NOMO-1 treated with dmso at 0.1 percent for 144 hours (cell line): ENCODE results near the gene CATSPER2.
"Not testable (repeated sequence)": the region's sequence is repeated elsewhere in the genome, so short reads cannot be mapped to it uniquely, and the experiment has no call there.

Experiments
- DNase-seq: peaks from one replicate; lab custom pipeline; 2025; ENCODE audit not compliant: unreplicated experiment; lab: John Stamatoyannopoulos, UW

The CATSPER2 gene

DNA sequence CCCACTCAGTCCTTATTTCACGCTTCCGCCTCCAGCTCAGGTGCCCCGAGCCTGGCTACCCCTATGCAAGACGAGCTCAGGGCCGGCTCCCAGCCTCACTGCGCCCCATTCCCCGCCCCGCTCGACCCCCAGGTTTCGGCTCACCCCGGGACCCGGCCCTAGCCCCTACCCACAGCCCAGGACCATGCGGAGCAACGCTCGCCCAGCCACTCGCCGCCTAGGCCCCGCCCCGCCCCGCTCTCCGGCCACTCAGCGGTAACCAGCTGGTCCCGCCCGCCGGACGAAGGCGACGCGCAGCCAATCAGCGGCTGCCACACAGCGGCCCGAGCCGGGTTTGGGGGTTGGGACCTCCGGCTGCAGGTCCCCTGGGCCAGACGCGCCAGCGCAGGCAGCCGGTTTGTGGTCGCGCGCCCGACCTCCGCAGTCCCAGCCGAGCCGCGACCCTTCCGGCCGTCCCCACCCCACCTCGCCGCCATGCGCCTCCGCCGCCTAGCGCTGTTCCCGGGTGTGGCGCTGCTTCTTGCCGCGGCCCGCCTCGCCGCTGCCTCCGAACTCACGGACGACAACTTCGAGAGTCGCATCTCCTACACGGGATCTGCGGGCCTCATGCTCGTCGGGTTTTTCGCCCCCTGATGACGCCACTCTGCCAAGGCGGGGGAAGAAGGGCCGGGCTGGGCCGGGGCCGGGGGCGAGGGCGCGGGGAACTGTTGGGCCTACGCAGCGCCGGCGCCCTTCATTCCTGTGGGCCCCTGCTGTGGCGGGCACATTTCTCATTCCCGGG is at the start of gene CATSPER2:
Gene CATSPER2 (minus strand): TSS at position 196 of the 781 bp plus-strand sequence. CDS start 783 bp downstream, outside the sequence.
- no peak for DNase-seq

DNA sequence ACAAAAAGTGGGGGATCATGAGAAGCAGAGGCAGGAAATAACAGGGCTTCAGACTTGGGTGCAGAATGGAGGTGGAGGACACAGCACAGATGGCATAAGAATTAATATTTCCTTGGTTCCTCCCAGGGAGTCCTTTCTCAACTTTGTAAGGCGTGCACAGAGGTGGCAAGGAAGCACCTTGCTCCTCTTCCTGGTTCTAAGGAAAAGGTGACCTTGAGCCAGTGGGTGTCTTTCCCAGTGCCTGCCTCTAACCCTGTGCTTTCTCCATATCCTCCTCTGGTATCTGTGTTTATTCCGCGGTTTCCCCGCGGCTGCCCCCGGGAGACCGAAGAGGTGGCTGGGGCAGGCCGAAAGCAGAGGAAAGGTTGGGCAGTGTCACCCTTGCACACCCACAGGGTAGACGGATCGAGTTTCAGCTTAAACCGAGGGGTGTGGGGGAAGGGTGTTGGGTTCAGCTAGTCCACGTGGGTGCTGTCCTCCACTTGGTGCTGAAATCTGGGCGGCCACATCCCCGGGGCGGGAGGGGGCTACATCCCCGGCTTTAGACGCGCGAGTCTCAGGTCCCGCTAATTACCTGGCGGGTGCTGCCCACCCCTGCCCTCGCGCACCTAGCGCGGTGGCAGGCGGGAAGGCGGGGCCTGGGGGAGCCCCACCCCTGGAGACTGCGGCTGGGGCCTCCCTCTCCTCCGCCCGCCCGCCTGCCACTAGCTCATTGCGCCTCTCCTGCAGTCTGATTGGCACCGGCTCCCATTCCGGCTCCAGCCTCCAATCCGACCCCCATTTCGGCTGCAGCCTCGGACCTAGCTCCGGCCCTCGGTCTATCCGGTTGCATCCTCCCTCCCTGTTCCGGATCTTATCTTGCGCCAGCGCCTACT is 44.7 kb upstream of the CATSPER2 start, which contains the start of gene CKMT1A:
Gene CKMT1A (plus strand): TSS at position 712 of the 875 bp plus-strand sequence. CDS start 192 bp downstream, outside the sequence.
- not testable (repeated sequence) for DNase-seq

DNA sequence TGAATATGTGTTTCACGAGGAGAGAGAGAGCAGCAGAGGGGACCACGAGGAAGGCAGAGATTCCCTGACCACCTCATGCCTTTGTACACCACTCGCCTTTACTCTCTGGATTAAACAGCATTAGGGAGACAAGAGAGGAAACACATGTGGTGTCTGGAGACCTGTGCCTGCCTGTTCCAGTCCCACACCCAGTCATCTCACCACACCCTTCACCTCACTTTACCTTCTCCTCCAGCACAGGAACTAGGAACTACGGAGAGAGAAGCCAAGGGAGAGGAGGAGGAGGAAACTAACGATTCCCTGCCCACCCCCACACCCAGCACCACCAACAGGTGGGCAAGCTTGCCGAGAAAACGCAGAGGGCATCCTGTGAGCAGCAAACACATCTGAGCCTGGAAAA is 44.0 kb upstream of the CATSPER2 start:
- not testable (repeated sequence) for DNase-seq

DNA sequence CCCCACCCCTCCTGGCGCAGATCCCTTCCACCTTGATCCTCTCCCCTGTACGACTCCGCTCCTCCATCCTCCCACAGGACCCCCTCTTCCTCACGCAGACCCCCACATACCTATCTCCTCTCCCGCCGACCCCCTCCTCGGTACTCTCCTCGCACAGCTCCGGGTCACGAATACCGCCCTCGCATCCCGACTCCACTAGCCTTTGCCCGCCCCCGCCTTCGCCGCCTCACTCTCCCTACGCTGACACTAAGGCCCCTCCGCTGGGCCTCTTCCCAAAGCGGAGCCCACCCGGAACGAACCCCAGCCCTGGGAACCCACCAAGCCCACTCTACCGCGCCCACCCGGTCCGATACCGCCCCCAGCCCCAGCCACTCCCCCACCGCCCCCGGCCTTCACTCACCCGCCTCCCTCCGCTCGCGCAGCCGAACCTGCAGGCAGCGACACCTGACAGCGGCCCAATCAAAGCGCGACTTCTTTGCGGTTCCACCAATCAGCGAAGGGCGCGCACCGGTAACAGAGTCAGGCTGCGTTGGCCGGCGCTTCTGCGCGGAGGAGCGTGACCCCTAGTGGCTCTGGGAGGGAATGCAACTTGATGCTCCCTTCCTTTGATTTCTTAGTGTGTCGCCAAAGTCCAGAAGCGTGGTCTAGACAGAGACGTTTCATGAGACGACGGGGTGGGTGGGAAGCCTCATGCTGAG is 41.1 kb upstream of the CATSPER2 start:
- DNase-seq: not testable (repeated sequence)

DNA sequence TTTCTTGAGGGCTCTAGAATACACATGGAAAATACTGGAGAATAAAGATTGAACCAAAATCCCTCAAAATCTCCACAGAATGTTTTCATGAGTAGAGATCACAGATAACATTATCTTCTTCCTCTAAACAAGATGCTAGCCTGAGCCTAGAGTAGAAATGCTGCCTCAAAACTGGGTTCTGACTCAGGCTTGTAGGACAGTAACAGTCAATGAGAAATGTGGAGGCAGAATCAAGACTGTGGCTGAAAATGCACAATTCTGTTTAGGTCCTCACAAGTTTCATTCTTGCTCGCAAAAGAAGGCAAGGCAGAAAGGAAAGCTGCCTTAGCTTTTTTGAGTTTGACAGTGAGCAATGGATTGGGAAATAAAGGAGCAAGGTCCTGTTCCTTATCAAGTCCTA is 25.5 kb upstream of the CATSPER2 start:
- not testable (repeated sequence) for DNase-seq

DNA sequence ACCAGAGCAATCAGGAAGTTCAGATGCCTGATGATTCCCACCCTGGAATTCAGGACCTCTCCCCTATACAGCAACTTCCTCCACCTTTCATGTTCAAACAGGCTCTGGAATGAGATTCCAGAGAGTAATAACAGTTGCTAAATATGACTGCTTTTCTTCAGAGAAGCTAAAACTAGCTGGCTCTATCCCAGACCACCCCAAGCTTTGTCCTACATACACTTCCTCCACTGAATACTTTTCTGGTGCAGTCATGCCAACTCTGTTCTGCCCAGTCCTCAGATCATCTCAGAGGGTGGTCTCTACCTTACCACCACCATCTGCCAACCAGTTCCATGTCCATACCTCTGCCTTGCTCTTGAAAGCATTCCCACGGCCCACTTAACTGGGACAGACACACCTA is 17.5 kb upstream of the CATSPER2 start:
- not testable (repeated sequence) for DNase-seq

DNA sequence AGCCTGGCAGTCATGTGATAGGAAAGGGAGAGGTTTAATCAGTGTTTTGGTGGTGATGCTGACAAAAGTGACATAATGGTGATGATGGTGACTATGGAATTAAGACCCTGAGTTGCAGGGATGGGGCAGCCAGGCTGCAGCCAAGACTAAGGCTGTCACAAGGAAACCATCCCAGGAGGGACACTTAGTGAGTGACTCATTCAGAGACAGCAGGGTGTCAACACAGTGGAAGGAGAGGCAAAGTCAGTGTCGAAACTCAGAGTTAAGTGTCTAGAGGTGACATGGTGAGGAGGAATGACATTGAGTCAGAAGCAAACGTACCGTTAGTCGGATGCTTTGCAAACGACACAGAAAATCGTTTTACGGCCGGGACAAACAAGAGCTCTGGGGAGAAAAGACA is 14.7 kb upstream of the CATSPER2 start:
- not testable (repeated sequence) for DNase-seq

DNA sequence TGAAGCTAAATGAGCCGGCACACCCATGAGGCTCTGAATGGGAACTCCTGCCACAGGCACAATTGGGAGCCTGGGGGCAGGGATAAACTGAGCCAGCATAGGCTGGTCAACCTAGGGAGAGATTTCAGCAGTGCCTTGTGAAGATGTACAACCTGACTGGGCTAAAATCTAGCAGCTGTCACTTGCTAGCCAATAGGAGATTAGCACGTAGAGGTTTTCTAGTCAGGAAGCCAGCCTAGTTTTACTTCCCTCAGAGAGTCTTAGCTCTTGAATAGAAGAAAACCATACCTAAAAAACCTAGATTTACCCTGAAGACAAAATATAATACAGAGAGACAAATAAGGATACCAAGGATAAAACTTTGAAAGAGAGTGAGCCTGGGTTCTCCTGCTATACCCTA is 13.6 kb upstream of the CATSPER2 start:
- not testable (repeated sequence) for DNase-seq

DNA sequence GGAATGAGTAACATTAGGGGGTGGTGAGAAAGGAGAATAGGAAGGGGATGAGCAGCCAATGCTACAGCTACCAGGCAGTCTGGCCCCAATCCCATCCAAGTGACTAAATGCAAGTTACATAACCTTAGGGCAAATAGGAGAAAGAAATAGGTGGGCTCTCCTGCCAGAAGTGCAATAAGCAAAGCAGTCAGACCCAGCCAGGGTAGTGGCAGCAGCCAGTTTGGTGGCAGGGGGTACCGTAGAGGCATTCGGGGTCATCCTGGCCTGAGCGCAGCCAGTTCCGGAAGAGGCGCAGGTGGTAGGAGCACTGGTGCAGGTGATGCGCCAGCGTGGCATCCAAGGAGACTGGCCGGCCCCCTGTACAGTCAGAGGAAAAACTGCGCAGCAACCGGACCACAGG is 11.1 kb upstream of the CATSPER2 start:
- DNase-seq: not testable (repeated sequence)

DNA sequence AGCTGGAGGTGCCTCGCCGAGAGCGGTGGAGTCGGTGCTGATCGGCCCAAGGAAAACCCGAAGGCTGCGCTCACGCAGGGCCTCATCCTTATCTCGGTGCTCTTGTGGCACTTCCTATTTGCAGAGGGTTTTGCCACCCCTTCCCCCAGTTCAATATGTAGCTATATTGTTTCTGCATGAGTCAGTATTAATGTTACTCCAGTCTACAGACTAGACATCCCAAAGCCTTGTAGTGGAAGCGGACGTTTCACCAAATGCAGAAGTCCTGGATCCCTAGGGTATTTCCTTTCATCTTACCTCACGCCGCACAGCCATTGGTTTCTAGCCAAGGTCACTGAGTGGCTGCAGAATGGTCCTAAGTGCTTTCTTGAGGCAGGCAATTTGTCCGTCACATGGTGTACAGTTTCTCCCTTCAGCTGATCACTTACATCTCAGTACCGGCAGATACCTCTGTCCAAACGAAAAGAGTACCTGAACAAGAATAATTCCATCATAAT is 834 bp upstream of the CATSPER2 start:
- DNase-seq: not testable (repeated sequence)

DNA sequence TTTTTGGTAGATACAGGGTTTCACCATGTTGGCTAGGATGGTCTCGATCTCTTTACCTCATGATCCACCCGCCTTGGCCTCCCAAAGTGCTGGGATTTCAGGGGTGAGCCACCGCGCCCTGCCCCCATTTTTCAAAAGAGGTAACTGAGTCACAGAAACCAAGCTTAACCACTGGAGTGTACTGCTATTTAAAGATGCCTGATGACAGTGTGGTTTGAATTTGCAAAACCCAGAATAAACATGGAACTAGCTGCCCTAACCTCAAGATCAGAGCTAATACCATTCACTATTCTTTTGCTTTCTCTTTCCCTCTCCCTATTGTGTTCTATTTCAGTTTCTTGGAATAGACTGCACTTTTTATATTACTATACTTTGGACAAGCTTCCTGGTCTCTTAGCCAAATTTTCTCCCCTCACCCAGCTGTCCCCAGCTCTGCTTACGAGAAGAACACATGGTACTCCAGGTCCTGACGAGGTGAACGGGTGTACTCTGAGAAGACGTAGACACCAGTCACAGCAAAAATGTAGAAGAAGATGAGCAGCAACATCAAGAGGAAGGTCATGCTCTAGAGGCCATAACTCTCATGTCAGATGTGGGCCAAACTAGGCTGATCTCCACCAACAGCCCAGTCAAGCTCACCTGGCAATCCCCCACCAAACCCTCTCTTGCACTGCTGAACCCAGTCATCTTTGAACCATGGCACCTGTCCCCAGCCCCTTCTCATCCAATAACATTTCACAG is 10.0 kb downstream of the CATSPER2 start:
- not testable (repeated sequence) for DNase-seq

DNA sequence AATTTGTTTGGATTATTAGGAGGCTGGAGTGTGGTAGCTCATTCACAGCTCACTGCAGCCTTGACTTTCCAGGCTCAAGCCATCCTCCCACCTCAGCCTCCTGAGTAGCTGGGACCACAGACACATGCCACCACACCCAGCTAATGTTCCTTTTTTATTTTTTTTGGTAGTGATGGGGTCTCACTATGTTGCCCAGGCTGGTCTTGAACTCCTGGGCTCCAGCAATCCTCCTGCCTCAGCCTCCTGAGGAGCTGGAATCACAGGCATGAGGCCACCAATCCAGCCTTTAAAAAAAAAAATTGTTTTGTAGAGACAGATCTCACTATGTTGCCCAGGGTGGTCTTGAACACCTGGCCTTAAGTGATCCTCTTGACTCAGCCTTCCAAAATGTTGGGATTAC is 21.7 kb downstream of the CATSPER2 start:
- not testable (repeated sequence) for DNase-seq

DNA sequence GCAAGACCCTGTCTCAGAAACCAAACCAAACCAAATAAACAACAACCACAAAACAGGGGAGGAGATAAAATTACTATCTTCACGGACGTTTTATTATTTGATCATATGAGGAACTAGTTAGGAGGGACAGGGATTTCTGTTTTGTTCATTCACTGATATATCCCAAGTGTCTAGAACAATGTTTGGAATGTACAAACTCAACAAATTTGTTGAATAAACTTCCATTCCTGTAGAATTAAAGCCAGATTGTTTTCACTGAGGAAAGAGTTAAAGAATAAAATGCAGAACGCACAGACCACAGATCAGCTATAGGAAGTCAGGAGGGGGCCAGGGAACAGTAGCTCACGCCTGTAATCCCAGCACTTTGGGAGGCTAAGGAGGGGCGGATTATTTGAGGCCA is 23.5 kb downstream of the CATSPER2 start:
- no peak for DNase-seq

DNA sequence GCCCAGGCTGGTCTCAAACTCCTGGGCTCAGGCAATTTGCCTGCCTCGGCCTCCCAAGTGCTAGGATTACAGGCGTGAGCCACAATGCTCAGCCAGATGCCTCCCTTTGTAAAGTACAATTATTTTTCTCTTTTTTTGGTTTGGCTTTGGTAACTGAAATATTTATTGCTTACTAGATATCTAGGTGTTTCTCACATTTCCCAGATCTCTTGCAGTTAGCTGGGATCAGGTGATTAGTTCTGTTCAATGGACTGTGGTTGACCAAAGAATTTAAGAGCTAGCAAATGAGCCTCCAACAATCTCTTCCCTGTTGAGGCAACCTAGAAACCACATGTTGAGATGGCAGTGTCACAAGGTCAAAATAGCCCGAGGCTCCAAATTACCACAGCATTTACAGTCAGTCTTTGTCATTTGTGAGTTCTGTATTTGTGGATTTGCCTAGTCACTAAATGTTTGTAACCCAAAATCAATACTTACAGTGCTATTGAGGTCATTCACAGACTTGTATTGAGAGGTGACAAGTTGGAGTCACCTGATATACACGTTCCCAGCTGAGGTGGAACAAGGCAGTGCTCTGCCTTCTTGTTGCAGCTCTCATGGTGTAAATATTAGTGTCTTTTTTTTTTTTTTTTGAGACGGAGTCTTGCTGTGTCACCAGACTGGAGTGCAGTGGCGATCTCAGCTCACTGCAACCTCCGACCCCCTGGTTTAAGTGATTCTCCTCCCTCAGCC is 26.4 kb downstream of the CATSPER2 start:
- DNase-seq: not testable (repeated sequence)

DNA sequence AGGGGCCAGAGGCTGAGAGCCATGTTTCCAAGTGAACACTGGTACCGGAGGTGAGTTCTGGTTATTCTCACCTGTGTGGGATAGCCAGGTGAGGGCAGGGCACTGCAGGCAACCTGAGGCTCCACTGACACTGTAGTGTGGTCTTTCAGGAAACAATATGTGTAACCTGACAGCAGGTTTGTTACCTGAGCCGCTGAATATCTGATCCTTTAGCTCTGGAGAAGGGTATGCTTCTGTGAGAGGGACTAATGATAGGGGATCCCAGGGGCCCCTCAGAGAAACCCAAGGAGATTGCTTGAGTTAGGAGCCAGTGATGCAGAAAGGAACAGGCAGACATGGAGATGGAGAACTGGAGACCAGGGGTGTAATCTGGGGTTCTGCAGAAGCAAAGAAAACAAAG is 29.9 kb downstream of the CATSPER2 start, which contains the start of gene STRC:
Gene STRC (minus strand): TSS at position 101 of the 400 bp plus-strand sequence. CDS start 78 bp downstream, at position 23.
- DNase-seq: not testable (repeated sequence)

DNA sequence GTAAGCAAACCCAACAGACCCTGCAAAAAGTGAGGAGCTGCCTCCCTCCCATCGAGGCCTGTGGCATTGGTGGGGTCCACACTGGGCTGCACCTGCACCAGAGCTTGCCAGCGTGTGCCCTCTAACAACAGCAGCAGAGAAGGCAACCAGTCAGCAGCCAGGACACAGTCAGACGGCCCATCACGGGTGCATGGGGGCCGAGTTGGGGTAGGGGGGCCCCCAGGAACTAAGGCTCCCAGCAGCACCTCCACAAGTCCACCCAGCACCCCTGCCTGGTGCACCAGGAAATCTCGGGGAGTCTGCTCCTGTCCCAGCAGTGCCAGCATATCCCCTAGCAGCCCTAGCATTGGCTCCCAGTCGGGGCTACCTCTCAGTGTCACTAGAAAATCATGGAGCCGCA is 30.9 kb downstream of the CATSPER2 start:
- DNase-seq: not testable (repeated sequence)

DNA sequence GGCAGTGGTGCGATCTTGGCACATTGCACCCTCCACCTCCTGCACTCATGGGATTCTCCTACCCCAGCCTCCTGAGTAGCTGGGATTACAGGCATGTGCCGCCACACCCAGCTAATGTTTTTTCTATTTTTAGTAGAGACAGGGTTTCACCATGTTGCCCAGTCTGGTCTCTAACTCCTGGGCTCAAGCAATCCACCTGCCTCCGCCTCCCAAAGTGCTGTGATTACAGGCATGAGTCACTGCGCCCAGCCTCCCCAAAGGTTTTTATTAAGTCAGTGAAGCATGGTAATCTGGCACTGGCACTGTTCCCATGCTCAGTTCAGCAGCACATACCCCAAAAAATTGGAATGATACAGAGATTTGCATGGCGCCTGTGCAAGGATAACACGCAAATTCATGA is 46.4 kb downstream of the CATSPER2 start:
- not testable (repeated sequence) for DNase-seq

DNA sequence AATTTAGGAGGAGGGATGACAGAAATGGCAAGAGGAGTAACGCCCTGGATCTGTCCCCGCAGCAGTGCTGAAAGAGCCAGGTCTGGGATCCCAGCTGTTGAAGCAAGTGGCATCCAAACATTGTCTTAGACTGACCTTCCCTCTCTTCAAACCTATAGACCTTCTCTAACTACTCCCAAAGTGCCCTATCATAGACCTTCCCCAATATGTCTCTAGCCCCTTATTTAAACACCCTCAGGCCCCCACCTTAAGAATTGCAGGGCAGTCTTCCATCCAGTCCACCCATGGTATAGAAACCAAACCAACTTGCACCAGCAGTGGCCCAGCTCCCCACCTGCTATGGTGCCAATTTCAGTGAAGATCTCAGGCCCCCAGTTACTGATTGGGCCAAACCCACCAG is 48.4 kb downstream of the CATSPER2 start:
- not testable (repeated sequence) for DNase-seq

DNA sequence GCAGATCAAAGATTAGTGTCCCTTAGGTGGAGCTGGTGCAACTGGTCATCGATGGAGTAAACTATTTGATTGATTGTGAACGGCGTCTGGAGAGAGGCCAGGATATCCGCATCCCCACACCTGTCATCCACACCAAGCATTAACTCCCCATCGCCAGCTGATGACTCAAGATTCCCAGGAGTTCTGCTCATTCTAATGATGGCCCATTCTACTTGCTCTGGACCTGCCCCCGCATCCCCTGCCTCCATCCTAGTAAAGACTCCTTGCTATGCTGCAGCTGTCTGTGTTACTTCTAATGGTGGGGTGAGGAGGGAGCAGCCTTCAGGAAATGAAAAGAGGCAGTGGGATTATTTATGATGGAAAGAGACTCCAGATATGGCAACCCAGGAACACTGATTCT is 49.5 kb downstream of the CATSPER2 start:
- DNase-seq: not testable (repeated sequence)
